ENCODE results near the gene IBTK.

DNA sequence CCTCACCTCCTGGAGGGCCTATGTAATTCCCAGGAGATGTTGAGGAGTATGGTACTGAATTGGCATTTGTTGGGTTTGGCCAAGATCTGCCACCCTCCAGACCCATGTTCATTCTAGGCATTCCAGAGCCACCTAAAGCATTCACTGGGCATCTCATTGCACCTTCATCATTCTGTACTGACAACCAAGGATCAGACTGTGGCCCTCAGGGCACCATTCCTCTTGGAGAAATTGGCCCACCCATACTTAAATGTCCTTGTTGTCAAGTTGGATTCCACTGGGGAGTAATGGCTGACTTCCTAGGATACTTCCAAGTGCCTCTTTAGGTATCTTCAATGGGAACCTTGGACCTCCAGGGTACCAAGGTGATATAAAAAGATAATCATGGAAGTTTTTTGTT, 16.8 kb upstream of the IBTK start:
- TF ChIP-seq FOS (IDR thresholded peaks at IDR 0.05; ENCODE audit: low read depth, low read length) (no peak), RCOR1 (IDR thresholded peaks at IDR 0.05; ENCODE audit: insufficient replicate concordance, low read length) (no peak), CEBPB (IDR thresholded peaks at IDR 0.05; ENCODE audit: low read depth, low read length) (no peak), RFX5 (IDR thresholded peaks at IDR 0.05; ENCODE audit: low read depth, low read length) (no peak), POLR2A (IDR thresholded peaks at IDR 0.05; ENCODE audit: low read depth, low read length) (no peak), RAD21 (IDR thresholded peaks at IDR 0.05; ENCODE audit: low read length) (no peak)
- TF ChIP-seq, protein P1, sequence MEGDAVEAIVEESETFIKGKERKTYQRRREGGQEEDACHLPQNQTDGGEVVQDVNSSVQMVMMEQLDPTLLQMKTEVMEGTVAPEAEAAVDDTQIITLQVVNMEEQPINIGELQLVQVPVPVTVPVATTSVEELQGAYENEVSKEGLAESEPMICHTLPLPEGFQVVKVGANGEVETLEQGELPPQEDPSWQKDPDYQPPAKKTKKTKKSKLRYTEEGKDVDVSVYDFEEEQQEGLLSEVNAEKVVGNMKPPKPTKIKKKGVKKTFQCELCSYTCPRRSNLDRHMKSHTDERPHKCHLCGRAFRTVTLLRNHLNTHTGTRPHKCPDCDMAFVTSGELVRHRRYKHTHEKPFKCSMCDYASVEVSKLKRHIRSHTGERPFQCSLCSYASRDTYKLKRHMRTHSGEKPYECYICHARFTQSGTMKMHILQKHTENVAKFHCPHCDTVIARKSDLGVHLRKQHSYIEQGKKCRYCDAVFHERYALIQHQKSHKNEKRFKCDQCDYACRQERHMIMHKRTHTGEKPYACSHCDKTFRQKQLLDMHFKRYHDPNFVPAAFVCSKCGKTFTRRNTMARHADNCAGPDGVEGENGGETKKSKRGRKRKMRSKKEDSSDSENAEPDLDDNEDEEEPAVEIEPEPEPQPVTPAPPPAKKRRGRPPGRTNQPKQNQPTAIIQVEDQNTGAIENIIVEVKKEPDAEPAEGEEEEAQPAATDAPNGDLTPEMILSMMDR (conservative IDR thresholded peaks at IDR 0.05; ENCODE audit: low read depth, low read length) = no peak
- TF ChIP-seq, protein P2, sequence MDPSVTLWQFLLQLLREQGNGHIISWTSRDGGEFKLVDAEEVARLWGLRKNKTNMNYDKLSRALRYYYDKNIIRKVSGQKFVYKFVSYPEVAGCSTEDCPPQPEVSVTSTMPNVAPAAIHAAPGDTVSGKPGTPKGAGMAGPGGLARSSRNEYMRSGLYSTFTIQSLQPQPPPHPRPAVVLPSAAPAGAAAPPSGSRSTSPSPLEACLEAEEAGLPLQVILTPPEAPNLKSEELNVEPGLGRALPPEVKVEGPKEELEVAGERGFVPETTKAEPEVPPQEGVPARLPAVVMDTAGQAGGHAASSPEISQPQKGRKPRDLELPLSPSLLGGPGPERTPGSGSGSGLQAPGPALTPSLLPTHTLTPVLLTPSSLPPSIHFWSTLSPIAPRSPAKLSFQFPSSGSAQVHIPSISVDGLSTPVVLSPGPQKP (IDR thresholded peaks at IDR 0.05; ENCODE audit: borderline replicate concordance, low read depth, low read length) = no peak
- TF ChIP-seq, protein P3, sequence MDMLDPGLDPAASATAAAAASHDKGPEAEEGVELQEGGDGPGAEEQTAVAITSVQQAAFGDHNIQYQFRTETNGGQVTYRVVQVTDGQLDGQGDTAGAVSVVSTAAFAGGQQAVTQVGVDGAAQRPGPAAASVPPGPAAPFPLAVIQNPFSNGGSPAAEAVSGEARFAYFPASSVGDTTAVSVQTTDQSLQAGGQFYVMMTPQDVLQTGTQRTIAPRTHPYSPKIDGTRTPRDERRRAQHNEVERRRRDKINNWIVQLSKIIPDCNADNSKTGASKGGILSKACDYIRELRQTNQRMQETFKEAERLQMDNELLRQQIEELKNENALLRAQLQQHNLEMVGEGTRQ (IDR thresholded peaks at IDR 0.05; ENCODE audit: low read depth, low read length) = no peak

Data from IMR-90 (cell line).